Measurements from ENCODE around the gene OSBPL6.

OSBPL6 gene

DNA sequence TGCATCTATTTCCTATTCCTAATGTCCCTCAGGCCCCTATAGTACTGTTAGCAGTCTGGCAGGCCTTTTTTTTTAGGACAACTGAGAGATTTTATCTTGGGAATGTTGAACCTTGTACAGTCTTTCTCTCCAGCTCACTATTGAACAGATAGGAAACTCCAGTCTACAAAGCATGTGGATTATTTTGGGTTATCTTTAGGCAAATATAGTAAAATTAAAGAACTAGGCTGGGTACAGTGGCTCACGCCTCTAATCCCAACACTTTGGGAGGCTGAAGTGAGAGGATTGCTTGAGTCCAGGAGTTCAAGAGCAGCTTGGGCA lies 102.7 kb downstream of the OSBPL6 start:
- no peak overlapping the region for H3K4me3 ChIP-seq (ENCODE audit: low read depth, low read length)
- TF ChIP-seq, protein P1, sequence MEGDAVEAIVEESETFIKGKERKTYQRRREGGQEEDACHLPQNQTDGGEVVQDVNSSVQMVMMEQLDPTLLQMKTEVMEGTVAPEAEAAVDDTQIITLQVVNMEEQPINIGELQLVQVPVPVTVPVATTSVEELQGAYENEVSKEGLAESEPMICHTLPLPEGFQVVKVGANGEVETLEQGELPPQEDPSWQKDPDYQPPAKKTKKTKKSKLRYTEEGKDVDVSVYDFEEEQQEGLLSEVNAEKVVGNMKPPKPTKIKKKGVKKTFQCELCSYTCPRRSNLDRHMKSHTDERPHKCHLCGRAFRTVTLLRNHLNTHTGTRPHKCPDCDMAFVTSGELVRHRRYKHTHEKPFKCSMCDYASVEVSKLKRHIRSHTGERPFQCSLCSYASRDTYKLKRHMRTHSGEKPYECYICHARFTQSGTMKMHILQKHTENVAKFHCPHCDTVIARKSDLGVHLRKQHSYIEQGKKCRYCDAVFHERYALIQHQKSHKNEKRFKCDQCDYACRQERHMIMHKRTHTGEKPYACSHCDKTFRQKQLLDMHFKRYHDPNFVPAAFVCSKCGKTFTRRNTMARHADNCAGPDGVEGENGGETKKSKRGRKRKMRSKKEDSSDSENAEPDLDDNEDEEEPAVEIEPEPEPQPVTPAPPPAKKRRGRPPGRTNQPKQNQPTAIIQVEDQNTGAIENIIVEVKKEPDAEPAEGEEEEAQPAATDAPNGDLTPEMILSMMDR (IDR thresholded peaks at IDR 0.05; ENCODE audit: insufficient read depth, low read depth, low read length, missing control alignments) = no peak
- DNase-seq (ENCODE audit: low read depth) = no peak

DNA sequence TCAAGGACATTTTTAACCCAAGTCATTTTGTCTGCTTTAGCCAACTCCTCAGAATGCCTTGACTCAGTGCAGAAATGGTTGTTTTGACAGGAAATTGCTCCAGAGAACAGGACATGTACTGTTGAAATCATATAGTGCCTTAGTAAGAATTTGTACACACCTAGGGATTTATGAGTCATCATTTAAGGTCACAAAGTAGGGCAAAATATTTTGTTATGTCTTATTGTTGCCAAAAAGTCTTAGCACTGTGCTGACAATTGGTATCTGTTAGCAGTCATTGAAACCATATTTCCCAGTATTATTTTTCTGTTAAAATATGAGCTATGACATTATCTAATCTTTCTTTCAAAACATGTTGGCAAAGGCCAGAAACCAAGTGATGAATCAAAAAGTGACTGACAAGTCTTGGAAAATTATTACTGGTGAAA lies 104.5 kb downstream of the OSBPL6 start:
- TF ChIP-seq, protein P1 (IDR thresholded peaks at IDR 0.05; ENCODE audit: insufficient read depth, low read depth, low read length, missing control alignments) = no peak
- DNase-seq (ENCODE audit: low read depth) = no peak
- no peak overlapping the region for H3K4me3 ChIP-seq (ENCODE audit: low read depth, low read length)

DNA sequence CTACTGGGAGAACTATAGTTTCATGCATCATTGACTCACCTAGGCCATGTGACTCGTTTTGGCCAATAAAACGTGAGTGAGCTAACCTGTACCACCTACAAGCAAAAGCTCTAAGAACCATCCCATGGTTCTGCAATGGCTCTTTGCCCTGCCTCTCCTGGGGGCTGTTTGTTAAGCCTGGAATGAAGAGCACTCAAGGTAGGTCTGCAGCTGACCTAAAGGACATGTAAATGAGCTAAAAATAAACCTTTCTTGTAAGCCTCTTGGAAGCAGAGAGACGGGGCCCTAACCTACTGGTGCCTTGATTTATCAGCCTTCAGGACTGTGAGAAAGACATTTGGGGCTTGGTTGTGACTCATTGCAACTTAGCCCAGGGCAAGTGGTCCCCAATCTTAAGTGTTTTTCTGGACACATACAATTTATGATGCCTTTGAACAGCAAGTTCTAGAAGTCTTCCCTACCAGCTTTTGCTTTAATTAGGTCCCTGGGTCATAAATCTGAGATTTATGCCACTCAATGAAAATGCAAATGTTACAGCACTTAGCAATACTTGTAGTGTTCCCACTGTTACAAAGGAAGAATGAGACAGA lies 107.4 kb downstream of the OSBPL6 start:
- TF ChIP-seq, protein P1 (IDR thresholded peaks at IDR 0.05; ENCODE audit: insufficient read depth, low read depth, low read length, missing control alignments) = no peak
- no peak for DNase-seq (ENCODE audit: low read depth)
- no peak overlapping the region for H3K4me3 ChIP-seq (ENCODE audit: low read depth, low read length)

- DNase-seq (ENCODE audit: low read depth) = no peak
- H3K4me3 ChIP-seq (ENCODE audit: low read depth, low read length) = no peak overlapping the region
- TF ChIP-seq, protein P1 (IDR thresholded peaks at IDR 0.05; ENCODE audit: insufficient read depth, low read depth, low read length, missing control alignments) = no peak
Measured at GRCh38 chr2:178304333-178304732, 110.0 kb downstream of the OSBPL6 start.

GRCh38 chr2:178306352-178307073 lies 112.2 kb downstream of the OSBPL6 start:
- TF ChIP-seq, protein P1 (IDR thresholded peaks at IDR 0.05; ENCODE audit: insufficient read depth, low read depth, low read length, missing control alignments) = peak; percentile 83
- H3K4me3 ChIP-seq (ENCODE audit: low read depth, low read length) = no peak overlapping the region
- peak; percentile 76 for DNase-seq (ENCODE audit: low read depth)

- no peak overlapping the region for H3K4me3 ChIP-seq (ENCODE audit: low read depth, low read length)
- TF ChIP-seq, protein P1 (IDR thresholded peaks at IDR 0.05; ENCODE audit: insufficient read depth, low read depth, low read length, missing control alignments) = no peak
Measured at GRCh38 chr2:178307650-178308049, 113.3 kb downstream of the OSBPL6 start.

DNA sequence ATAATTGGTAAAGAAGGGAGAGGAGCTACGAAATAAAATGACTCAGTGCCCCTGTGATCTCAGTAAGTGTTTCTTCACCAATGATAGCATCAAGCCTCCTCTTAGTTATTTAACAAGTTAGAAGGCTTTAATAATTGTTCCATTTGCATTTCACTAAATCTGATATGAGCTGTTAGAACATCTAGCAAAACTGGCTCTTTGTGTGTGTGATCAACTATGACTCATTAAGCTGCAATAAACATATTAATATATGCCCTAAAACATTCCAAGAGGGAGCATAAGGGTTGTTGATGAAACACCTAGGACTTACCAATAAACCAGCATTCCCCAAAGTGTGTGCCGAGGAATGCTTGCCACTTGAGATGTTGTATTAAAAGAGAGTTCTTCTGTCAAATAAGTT lies 115.2 kb downstream of the OSBPL6 start:
- H3K4me3 ChIP-seq (ENCODE audit: low read depth, low read length) = no peak overlapping the region
- TF ChIP-seq, protein P1 (IDR thresholded peaks at IDR 0.05; ENCODE audit: insufficient read depth, low read depth, low read length, missing control alignments) = no peak
- DNase-seq (ENCODE audit: low read depth) = no peak

More at GRCh38 chr2:178307650-178308049, 113.3 kb downstream of the OSBPL6 start:
- no peak for DNase-seq (ENCODE audit: low read depth)
